C4-2B (cell line): ENCODE results near the gene SLC9A4.

Source experiments
- ZFX ChIP-seq: fragments of 450-650 bp; IDR thresholded peaks from 2 replicates; pipeline ENCODE4 v1.6.1; 2017
- TF ChIP-seq, protein P1 (sequence below): fragments of 450-650 bp; conservative IDR thresholded peaks from 2 replicates; pipeline ENCODE4 v1.5.1; 2017; ENCODE audit warnings: mild to moderate bottlenecking

DNA sequence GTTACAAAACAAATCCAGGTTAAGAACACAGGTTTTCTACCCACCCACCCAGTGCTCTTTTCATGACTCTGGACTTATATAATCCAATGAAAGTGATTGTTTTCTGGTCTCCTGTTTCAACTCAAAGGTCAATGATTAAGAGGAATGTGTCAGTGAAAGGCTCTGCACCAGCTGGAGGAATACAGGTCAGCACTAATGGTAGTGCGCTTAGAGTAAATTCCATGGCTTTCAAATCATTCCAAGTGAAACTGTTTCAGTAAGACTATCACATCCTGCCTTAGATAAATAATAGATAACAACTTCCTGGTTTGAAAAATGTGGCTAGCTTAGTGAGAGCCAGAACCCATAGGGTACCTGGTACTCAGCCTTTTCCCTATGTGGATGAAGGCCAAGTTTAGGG, 47.8 kb downstream of the SLC9A4 start:
- TF ChIP-seq, protein P1, sequence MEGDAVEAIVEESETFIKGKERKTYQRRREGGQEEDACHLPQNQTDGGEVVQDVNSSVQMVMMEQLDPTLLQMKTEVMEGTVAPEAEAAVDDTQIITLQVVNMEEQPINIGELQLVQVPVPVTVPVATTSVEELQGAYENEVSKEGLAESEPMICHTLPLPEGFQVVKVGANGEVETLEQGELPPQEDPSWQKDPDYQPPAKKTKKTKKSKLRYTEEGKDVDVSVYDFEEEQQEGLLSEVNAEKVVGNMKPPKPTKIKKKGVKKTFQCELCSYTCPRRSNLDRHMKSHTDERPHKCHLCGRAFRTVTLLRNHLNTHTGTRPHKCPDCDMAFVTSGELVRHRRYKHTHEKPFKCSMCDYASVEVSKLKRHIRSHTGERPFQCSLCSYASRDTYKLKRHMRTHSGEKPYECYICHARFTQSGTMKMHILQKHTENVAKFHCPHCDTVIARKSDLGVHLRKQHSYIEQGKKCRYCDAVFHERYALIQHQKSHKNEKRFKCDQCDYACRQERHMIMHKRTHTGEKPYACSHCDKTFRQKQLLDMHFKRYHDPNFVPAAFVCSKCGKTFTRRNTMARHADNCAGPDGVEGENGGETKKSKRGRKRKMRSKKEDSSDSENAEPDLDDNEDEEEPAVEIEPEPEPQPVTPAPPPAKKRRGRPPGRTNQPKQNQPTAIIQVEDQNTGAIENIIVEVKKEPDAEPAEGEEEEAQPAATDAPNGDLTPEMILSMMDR = no peak
- no peak for TF ChIP-seq ZFX
